HTERT RPE-1 (cell line): ENCODE results near the gene IFT122.

Source experiments
- in situ Hi-C: fragments of 300-500 bp; cut with MboI; formaldehyde crosslinking; loops from 4 replicates; pipeline ENCODE4 v1.14.3; 2020; ENCODE audit warnings: low sequenced_read_pairs

IFT122 gene

DNA sequence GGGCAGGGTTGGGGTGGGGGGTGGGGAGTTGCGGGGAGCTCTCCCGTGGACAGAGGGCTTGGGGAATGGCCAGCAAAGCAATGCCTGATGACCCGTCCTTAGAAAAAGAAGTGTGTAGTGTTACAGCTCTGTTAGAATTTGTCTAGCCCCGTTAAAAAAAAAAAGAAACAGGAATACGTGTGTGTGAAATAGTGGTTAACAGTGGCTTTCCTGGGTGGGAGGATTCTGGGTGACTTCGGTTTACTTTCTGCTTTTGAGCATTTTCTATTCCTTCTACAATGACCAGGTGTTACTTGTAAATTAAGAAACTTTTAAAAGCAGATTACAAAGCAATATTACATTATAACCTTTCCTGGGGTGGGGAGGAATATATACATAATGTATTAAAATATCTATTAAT is 127.9 kb downstream of the IFT122 start:
- in situ Hi-C loops, result no loop called here

DNA sequence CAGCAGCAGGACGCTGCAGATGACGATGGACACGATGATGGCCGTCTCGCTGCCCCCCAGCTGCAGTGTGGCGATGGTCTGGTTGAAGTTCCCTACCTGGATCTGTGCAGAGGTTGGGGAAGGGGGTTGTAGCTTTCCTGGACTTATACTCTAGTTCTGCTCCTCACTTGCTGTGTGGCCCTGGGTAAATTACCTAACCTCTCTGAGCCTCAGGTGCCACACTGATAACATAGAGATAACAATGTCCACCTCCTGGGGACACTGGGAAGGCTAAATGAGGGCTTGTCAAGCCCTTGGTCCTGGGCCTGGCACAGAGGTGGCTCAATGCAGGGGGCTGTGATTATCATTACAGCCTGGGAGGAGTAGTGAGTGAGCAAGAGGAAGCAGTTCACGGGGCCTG is 129.8 kb downstream of the IFT122 start:
- in situ Hi-C loops, result no loop called here
